ENCODE results near the gene PALM2AKAP2.

PALM2AKAP2 gene

GRCh38 chr9:109769250-109769649, 10.7 kb upstream of the PALM2AKAP2 start:
- ATAC-seq (ENCODE audit: low read depth) (no peak), DNase-seq (ENCODE audit: low spot score) (no peak)
- H3K27me3 ChIP-seq (ENCODE audit: insufficient read depth, poor library complexity, severe bottlenecking), result no peaks in the 10 kb centered on the region

GRCh38 chr9:109770101-109770500, 9.9 kb upstream of the PALM2AKAP2 start:
- Histone ChIP-seq H3K36me3 (ENCODE audit: low read depth) (no peaks in the 10 kb centered on the region), H3K9me3 (ENCODE audit: severe bottlenecking) (no peaks in the 10 kb centered on the region), H3K4me1 (ENCODE audit: insufficient read depth, poor library complexity, severe bottlenecking) (peaks cover 14% of the 10 kb centered on the region), H3K4me3 (ENCODE audit: severe bottlenecking) (no peak overlapping the region), H3K27ac (ENCODE audit: poor library complexity, severe bottlenecking) (no peak overlapping the region), H3K27me3 (ENCODE audit: insufficient read depth, poor library complexity, severe bottlenecking) (no peaks in the 10 kb centered on the region)
- ATAC-seq (ENCODE audit: low read depth) (no peak), DNase-seq (ENCODE audit: low spot score) (no peak)
- no peak for TF ChIP-seq CTCF (IDR thresholded peaks at IDR 0.05; ENCODE audit: poor library complexity, severe bottlenecking)

More at GRCh38 chr9:109769250-109769649, 10.7 kb upstream of the PALM2AKAP2 start:
- Histone ChIP-seq H3K4me3 (ENCODE audit: severe bottlenecking) (no peak overlapping the region), H3K36me3 (ENCODE audit: low read depth) (no peaks in the 10 kb centered on the region), H3K27ac (ENCODE audit: poor library complexity, severe bottlenecking) (no peak overlapping the region), H3K4me1 (ENCODE audit: insufficient read depth, poor library complexity, severe bottlenecking) (peaks cover 14% of the 10 kb centered on the region), H3K9me3 (ENCODE audit: severe bottlenecking) (no peaks in the 10 kb centered on the region)
- TF ChIP-seq CTCF (IDR thresholded peaks at IDR 0.05; ENCODE audit: poor library complexity, severe bottlenecking), result no peak

- peak; percentile 85 for ATAC-seq (ENCODE audit: low read depth)
- Histone ChIP-seq H3K27ac (ENCODE audit: poor library complexity, severe bottlenecking) (peak overlapping the region; percentile 35), H3K4me1 (ENCODE audit: insufficient read depth, poor library complexity, severe bottlenecking) (peaks cover 23% of the 10 kb centered on the region), H3K4me3 (ENCODE audit: severe bottlenecking) (no peak overlapping the region), H3K36me3 (ENCODE audit: low read depth) (no peaks in the 10 kb centered on the region), H3K9me3 (ENCODE audit: severe bottlenecking) (no peaks in the 10 kb centered on the region), H3K27me3 (ENCODE audit: insufficient read depth, poor library complexity, severe bottlenecking) (no peaks in the 10 kb centered on the region)
- DNase-seq (ENCODE audit: low spot score), result no peak
- no peak for TF ChIP-seq CTCF (IDR thresholded peaks at IDR 0.05; ENCODE audit: poor library complexity, severe bottlenecking)
Measured at GRCh38 chr9:109771087-109771486, 8.9 kb upstream of the PALM2AKAP2 start.

GRCh38 chr9:109771796-109772531, 8.0 kb upstream of the PALM2AKAP2 start:
- TF ChIP-seq CTCF (IDR thresholded peaks at IDR 0.05; ENCODE audit: poor library complexity, severe bottlenecking), result no peak
- no peak for DNase-seq (ENCODE audit: low spot score)
- Histone ChIP-seq H3K9me3 (ENCODE audit: severe bottlenecking) (no peaks in the 10 kb centered on the region), H3K4me3 (ENCODE audit: severe bottlenecking) (no peak overlapping the region), H3K27ac (ENCODE audit: poor library complexity, severe bottlenecking) (peak overlapping the region; percentile 35), H3K4me1 (ENCODE audit: insufficient read depth, poor library complexity, severe bottlenecking) (peaks cover 23% of the 10 kb centered on the region), H3K36me3 (ENCODE audit: low read depth) (no peaks in the 10 kb centered on the region), H3K27me3 (ENCODE audit: insufficient read depth, poor library complexity, severe bottlenecking) (no peaks in the 10 kb centered on the region)
- ATAC-seq (ENCODE audit: low read depth), result no peak

- ATAC-seq (ENCODE audit: low read depth) (no peak), DNase-seq (ENCODE audit: low spot score) (no peak)
- no peaks in the 10 kb centered on the region for H3K9me3 ChIP-seq (ENCODE audit: severe bottlenecking)
- no peaks in the 10 kb centered on the region for H3K27me3 ChIP-seq (ENCODE audit: insufficient read depth, poor library complexity, severe bottlenecking)
- no peaks in the 10 kb centered on the region for H3K36me3 ChIP-seq (ENCODE audit: low read depth)
- no peak for TF ChIP-seq CTCF (IDR thresholded peaks at IDR 0.05; ENCODE audit: poor library complexity, severe bottlenecking)
- peaks cover 20% of the 10 kb centered on the region for H3K4me1 ChIP-seq (ENCODE audit: insufficient read depth, poor library complexity, severe bottlenecking)
- H3K4me3 ChIP-seq (ENCODE audit: severe bottlenecking), result no peak overlapping the region
- H3K27ac ChIP-seq (ENCODE audit: poor library complexity, severe bottlenecking), result no peak overlapping the region
Measured at GRCh38 chr9:109775516-109775915, 4.5 kb upstream of the PALM2AKAP2 start.

Measured in RWPE2 (cell line).